Endothelial cell of umbilical vein (primary cell): ENCODE measurements around the gene TNPO3. TPM values are rescaled to one million over a fixed set of nuclear protein-coding genes. Genes with fewer than 3 reads are reported as not detected.

ENCODE experiments used
- BruUV-seq: library from RNA; stranded (reverse); fragments of 400-500 nt; replicated peaks from 2 replicates; lab custom pipeline; 2021; lab: Mats Ljungman, UMichigan
- CTCF ChIA-PET: fragments of 300-600, 350-600 bp; sonication (Branson Sonifier 250); formaldehyde crosslinking; loops from one replicate; lab custom pipeline; 2021; ENCODE audit warnings: antibody characterized with exemption, inconsistent platforms; lab: Charles Lee
- POLR2A ChIA-PET: fragments of 300-600, 350-600 bp; sonication (Branson Sonifier 250); formaldehyde crosslinking; loops from one replicate; lab custom pipeline; 2021; ENCODE audit warnings: antibody characterized with exemption, inconsistent platforms; lab: Charles Lee
- DNase-seq: peaks from one replicate; pipeline ENCODE4 v3.0.0-alpha.2; 2011; ENCODE audit warnings: low read depth, low spot score
- FAIRE-seq: peaks from 2 replicates; lab custom pipeline; 2011; peaks lifted over from hg19 to GRCh38; lab: Jason Lieb, UNC
- H2AFZ ChIP-seq: 2 replicates; pipeline ENCODE4 v1.6.0; 2012; ENCODE audit warnings: low read depth, low read length, control low read depth, inconsistent platforms
- H3K27ac ChIP-seq: 2 replicates; pipeline ENCODE4 v1.5.1; 2011; ENCODE audit warnings: low read depth, mild to moderate bottlenecking, control low read depth, low read length, moderate library complexity; ENCODE audit not compliant: insufficient read depth
- H3K27me3 ChIP-seq, 2 experiments: 2 replicates each; pipeline versions ENCODE4 v1.6.0 to v1.6.1; 2011; ENCODE audit warnings: low read length in 2 of 2, mixed read lengths in 1 of 2; ENCODE audit not compliant: control insufficient read depth in 2 of 2, insufficient read depth in 2 of 2
- H3K36me3 ChIP-seq, 2 experiments: 2 replicates in 1 of 2; 3 replicates in 1 of 2; pipeline ENCODE4 v1.5.1; 2011; ENCODE audit warnings: low read length in 2 of 2, mild to moderate bottlenecking in 1 of 2, moderate library complexity in 1 of 2; ENCODE audit not compliant: control insufficient read depth in 2 of 2, insufficient read depth in 2 of 2; ENCODE audit errors: extremely low read depth in 1 of 2
- H3K4me1 ChIP-seq: 3 replicates; pipeline ENCODE4 v1.5.1; 2011; ENCODE audit warnings: mild to moderate bottlenecking, low read length; ENCODE audit not compliant: control insufficient read depth, insufficient read depth; ENCODE audit errors: extremely low read depth
- H3K4me2 ChIP-seq: 2 replicates; pipeline ENCODE4 v1.6.1; 2011; ENCODE audit warnings: low read length, control low read depth, mixed read lengths; ENCODE audit not compliant: insufficient read depth
- H3K4me3 ChIP-seq, 3 experiments: fragments of 200-600 bp in 1 of 3; sonication (generic), shearing (Covaris generic) in 1 of 3; replicated peaks in 1 of 3; 2 replicates each; pipeline ENCODE4 v1.5.1; 2011 to 2016; ENCODE audit warnings: control low read depth in 3 of 3, low read length in 3 of 3, mild to moderate bottlenecking in 2 of 3, inconsistent platforms in 1 of 3, low read depth in 1 of 3, moderate library complexity in 1 of 3; ENCODE audit not compliant: insufficient read depth in 1 of 3
- H3K79me2 ChIP-seq: 2 replicates; pipeline ENCODE4 v1.6.0; 2012; ENCODE audit warnings: low read length, inconsistent platforms; ENCODE audit not compliant: control insufficient read depth, insufficient read depth
- H3K9ac ChIP-seq: replicated peaks from 2 replicates; pipeline ENCODE3; 2011; ENCODE audit warnings: low read length, control low read depth; ENCODE audit not compliant: insufficient read depth; ENCODE audit errors: extremely low read depth
- H3K9me1 ChIP-seq: replicated peaks from 3 replicates; pipeline ENCODE4 v1.6.0; 2011; ENCODE audit warnings: mild to moderate bottlenecking, low read length; ENCODE audit not compliant: control insufficient read depth, insufficient read depth; ENCODE audit errors: extremely low read depth
- H3K9me3 ChIP-seq: replicated peaks from 2 replicates; pipeline ENCODE4 v1.5.1; 2012; ENCODE audit warnings: low read length, inconsistent platforms; ENCODE audit not compliant: control insufficient read depth, insufficient read depth
- H4K20me1 ChIP-seq: replicated peaks from 2 replicates; pipeline ENCODE3; 2011; ENCODE audit warnings: mild to moderate bottlenecking, low read length; ENCODE audit not compliant: control insufficient read depth, insufficient read depth; ENCODE audit errors: extremely low read depth
- CTCF ChIP-seq, 2 donors: IDR thresholded peaks; 1 replicate in 1 of 2; 2 replicates in 1 of 2; pipeline ENCODE4 v1.5.1; 2011; ENCODE audit warnings: low read length in 2 of 2, mild to moderate bottlenecking in 2 of 2, moderate library complexity in 2 of 2, control low read depth in 1 of 2, inconsistent platforms in 1 of 2, low read depth in 1 of 2; ENCODE audit not compliant: insufficient read depth in 1 of 2; ENCODE audit errors: extremely low read depth in 1 of 2
- EZH2 ChIP-seq: IDR thresholded peaks from 2 replicates; pipeline ENCODE4 v1.6.1; 2012; ENCODE audit warnings: borderline replicate concordance, low read depth, mild to moderate bottlenecking, moderate library complexity, low read length, inconsistent platforms; ENCODE audit not compliant: severe bottlenecking
- FOS ChIP-seq: IDR thresholded peaks from 2 replicates; pipeline ENCODE4 v1.6.1; 2011; ENCODE audit warnings: mild to moderate bottlenecking, low read length, moderate library complexity, borderline replicate concordance; ENCODE audit not compliant: insufficient read depth
- GATA2 ChIP-seq: IDR thresholded peaks from 2 replicates; pipeline ENCODE4 v1.7.0; 2011; ENCODE audit warnings: low read depth, mild to moderate bottlenecking, moderate library complexity, mixed read lengths, low read length; ENCODE audit not compliant: insufficient read length, insufficient read depth
- JUN ChIP-seq: IDR thresholded peaks from 2 replicates; pipeline ENCODE4 v1.6.1; 2011; ENCODE audit warnings: borderline replicate concordance, low read depth; ENCODE audit not compliant: insufficient read length, insufficient read depth
- MAX ChIP-seq: IDR thresholded peaks from 2 replicates; pipeline ENCODE4 v1.6.1; 2011; ENCODE audit not compliant: insufficient read depth, insufficient read length
- MYC ChIP-seq: IDR thresholded peaks from one replicate; pipeline ENCODE4 v1.6.1; 2011; ENCODE audit warnings: mild to moderate bottlenecking, low read depth, low read length
- POLR2A ChIP-seq: IDR thresholded peaks from 2 replicates; pipeline ENCODE4 v1.6.1; 2012; ENCODE audit warnings: low read depth, mild to moderate bottlenecking, control low read depth, low read length
- POLR2AphosphoS5 ChIP-seq: IDR thresholded peaks from 2 replicates; pipeline ENCODE4 v1.6.1; 2012; ENCODE audit warnings: low read depth, mild to moderate bottlenecking, control low read depth, low read length, moderate library complexity; ENCODE audit not compliant: insufficient read depth
- dilution Hi-C: fragments of 300-500 bp; cut with MboI; formaldehyde crosslinking; loops from one replicate; pipeline ENCODE4 v1.15.0; 2019; ENCODE audit warnings: low sequenced_read_pairs; ENCODE audit not compliant: extremely low pct_ligation_motif_present
- intact Hi-C: fragments of 100-400 bp; cut with micrococcal nuclease; formaldehyde crosslinking; loops from one replicate; pipeline ENCODE4 v1.10.0; 2022
- polyA plus RNA-seq, 4 experiments: library from polyadenylated mRNA; depleted of rRNA in 3 of 4; stranded (reverse) in 3 of 4; unstranded in 1 of 4; fragments of >200 nt; gene quantifications; 2 replicates each; pipeline versions ENCODE4 v1.2.1 to v1.2.3, GENCODE V29; 2011 to 2012; ENCODE audit warnings: missing spikeins in 1 of 4
- total RNA-seq: library from RNA; stranded (reverse); gene quantifications from 2 replicates; pipeline ENCODE4 v1.2.3, GENCODE V29; 2021

TNPO3 gene
- total and polyA plus RNA-seq, 2 donors (not counting 3 experiments of a cell fraction or from before 2014, with no cell fraction given), result 29.0 to 46.9 TPM

- Histone ChIP-seq H3K9me1 (no peaks in the 10 kb centered on the region), H3K9ac (no peak overlapping the region), H3K36me3 (no peaks in the 10 kb centered on the region), H3K4me2 (no peak overlapping the region), H3K4me3 (no peak overlapping the region), H2AFZ (no peak overlapping the region), H3K27ac (no peak overlapping the region), H3K27me3 (peaks cover 0 to 5% of the 10 kb centered on the region in 2 experiments), H3K79me2 (no peaks in the 10 kb centered on the region), H4K20me1 (no peaks in the 10 kb centered on the region), H3K4me1 (no peaks in the 10 kb centered on the region), H3K9me3 (no peaks in the 10 kb centered on the region)
- dilution Hi-C loops, result no loop called here
- no TSS peak for BruUV-seq
- no peak for DNase-seq
- intact Hi-C loops, result no loop called here
- ChIA-PET CTCF (interaction anchor here (0.6 kb wide), 1 partner anchor 621 kb away, joined by 3 read pairs; no protein-coding TSS in a partner anchor), POLR2A (no interaction called here)
- no peak for TF ChIP-seq FOS
- TF ChIP-seq CTCF (IDR thresholded peaks at IDR 0.05; ENCODE audit: extremely low read depth in 1 of 2, insufficient read depth in 1 of 2, low read depth in 1 of 2, low read length in 2 of 2), result no peak
- TF ChIP-seq JUN, result no peak
- no peak for TF ChIP-seq POLR2AphosphoS5
- TF ChIP-seq MYC, result no peak
- no peak for TF ChIP-seq GATA2
- no peak for TF ChIP-seq MAX
- no peak for TF ChIP-seq POLR2A
- no peak for TF ChIP-seq EZH2
- no peak for FAIRE-seq
These were observed 126.6 kb downstream of the TNPO3 start for GRCh38 chr7:128928159-128928813.
